ENCODE measurements around the gene AP1M2. TPM values are rescaled to one million over a fixed set of nuclear protein-coding genes. Genes with fewer than 3 reads are reported as not detected.

AP1M2 gene
- total RNA-seq, 1 experiment from 2014 or later = 2.5 TPM

GRCh38 chr19:10586396-10586795 lies 716 bp downstream of the AP1M2 start:
- no TSS peak for BruUV-seq (replicated peaks)
- POLR2A ChIA-PET (ENCODE audit: low non-redundant PET) = no interaction called here
- intact Hi-C loops (cut with micrococcal nuclease; ENCODE audit: unreplicated experiment) = loop anchor here (10.0 kb wide), 1 partner anchor 278 kb away; no protein-coding TSS in a partner anchor
- CTCF ChIA-PET = interaction anchor here (0.7 kb wide), 1 partner anchor 32 kb away, joined by 5 read pairs; no protein-coding TSS in a partner anchor
- H3K4me3 ChIP-seq (ENCODE audit: low read depth, low read length, poor library complexity, severe bottlenecking) = no peak overlapping the region
- no peaks in the 10 kb centered on the region for H3K4me1 ChIP-seq (ENCODE audit: insufficient read depth, low read length, poor library complexity, severe bottlenecking)
- no peaks in the 10 kb centered on the region for H3K36me3 ChIP-seq (ENCODE audit: insufficient read depth, low read length, poor library complexity, severe bottlenecking)
- peaks cover 8% of the 10 kb centered on the region for H3K27me3 ChIP-seq (replicated peaks; ENCODE audit: insufficient read depth, low read depth, low read length, poor library complexity)
- no peak for DNase-seq (ENCODE audit: low spot score)
- no peak for TF ChIP-seq EZH2 (IDR thresholded peaks at IDR 0.05; ENCODE audit: borderline replicate concordance, low read depth, low read length, poor library complexity, severe bottlenecking)
- TF ChIP-seq, protein P1, sequence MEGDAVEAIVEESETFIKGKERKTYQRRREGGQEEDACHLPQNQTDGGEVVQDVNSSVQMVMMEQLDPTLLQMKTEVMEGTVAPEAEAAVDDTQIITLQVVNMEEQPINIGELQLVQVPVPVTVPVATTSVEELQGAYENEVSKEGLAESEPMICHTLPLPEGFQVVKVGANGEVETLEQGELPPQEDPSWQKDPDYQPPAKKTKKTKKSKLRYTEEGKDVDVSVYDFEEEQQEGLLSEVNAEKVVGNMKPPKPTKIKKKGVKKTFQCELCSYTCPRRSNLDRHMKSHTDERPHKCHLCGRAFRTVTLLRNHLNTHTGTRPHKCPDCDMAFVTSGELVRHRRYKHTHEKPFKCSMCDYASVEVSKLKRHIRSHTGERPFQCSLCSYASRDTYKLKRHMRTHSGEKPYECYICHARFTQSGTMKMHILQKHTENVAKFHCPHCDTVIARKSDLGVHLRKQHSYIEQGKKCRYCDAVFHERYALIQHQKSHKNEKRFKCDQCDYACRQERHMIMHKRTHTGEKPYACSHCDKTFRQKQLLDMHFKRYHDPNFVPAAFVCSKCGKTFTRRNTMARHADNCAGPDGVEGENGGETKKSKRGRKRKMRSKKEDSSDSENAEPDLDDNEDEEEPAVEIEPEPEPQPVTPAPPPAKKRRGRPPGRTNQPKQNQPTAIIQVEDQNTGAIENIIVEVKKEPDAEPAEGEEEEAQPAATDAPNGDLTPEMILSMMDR (conservative IDR thresholded peaks at IDR 0.05; ENCODE audit: low read depth, low read length) = no peak
- no peak overlapping the region for H3K27ac ChIP-seq (ENCODE audit: low read depth, low read length, poor library complexity, severe bottlenecking)
- H3K9me3 ChIP-seq (ENCODE audit: low read depth, low read length, poor library complexity, severe bottlenecking) = no peaks in the 10 kb centered on the region

GRCh38 chr19:10583036-10583776 lies 3.9 kb downstream of the AP1M2 start:
- Histone ChIP-seq H3K27me3 (replicated peaks; ENCODE audit: insufficient read depth, low read depth, low read length, poor library complexity) (peaks cover 8% of the 10 kb centered on the region), H3K27ac (ENCODE audit: low read depth, low read length, poor library complexity, severe bottlenecking) (no peak overlapping the region), H3K4me1 (ENCODE audit: insufficient read depth, low read length, poor library complexity, severe bottlenecking) (no peaks in the 10 kb centered on the region), H3K4me3 (ENCODE audit: low read depth, low read length, poor library complexity, severe bottlenecking) (no peak overlapping the region), H3K9me3 (ENCODE audit: low read depth, low read length, poor library complexity, severe bottlenecking) (no peaks in the 10 kb centered on the region), H3K36me3 (ENCODE audit: insufficient read depth, low read length, poor library complexity, severe bottlenecking) (no peaks in the 10 kb centered on the region)
- BruUV-seq (replicated peaks) = no TSS peak
- intact Hi-C loops (cut with micrococcal nuclease; ENCODE audit: unreplicated experiment) = loop anchor here (10.0 kb wide), 1 partner anchor 282 kb away; no protein-coding TSS in a partner anchor
- TF ChIP-seq, protein P1 (conservative IDR thresholded peaks at IDR 0.05; ENCODE audit: low read depth, low read length) = no peak
- DNase-seq (ENCODE audit: low spot score) = no peak
- CTCF ChIA-PET = interaction anchor here (0.6 to 2.8 kb wide), 3 partner anchors 48 to 118 kb away, joined by 3 to 42 read pairs (median 7); partner anchors contain the start of gene QTRT1
- POLR2A ChIA-PET (ENCODE audit: low non-redundant PET) = no interaction called here

- no peak overlapping the region for H3K27ac ChIP-seq (ENCODE audit: low read depth, low read length, poor library complexity, severe bottlenecking)
- TF ChIP-seq, protein P1 (conservative IDR thresholded peaks at IDR 0.05; ENCODE audit: low read depth, low read length) = no peak
- TF ChIP-seq EZH2 (IDR thresholded peaks at IDR 0.05; ENCODE audit: borderline replicate concordance, low read depth, low read length, poor library complexity, severe bottlenecking) = no peak
- no peak overlapping the region for H3K4me3 ChIP-seq (ENCODE audit: low read depth, low read length, poor library complexity, severe bottlenecking)
- no peaks in the 10 kb centered on the region for H3K9me3 ChIP-seq (ENCODE audit: low read depth, low read length, poor library complexity, severe bottlenecking)
- intact Hi-C loops (cut with micrococcal nuclease; ENCODE audit: unreplicated experiment) = loop anchor here (10.0 kb wide), 1 partner anchor 283 kb away; no protein-coding TSS in a partner anchor
- no peaks in the 10 kb centered on the region for H3K36me3 ChIP-seq (ENCODE audit: insufficient read depth, low read length, poor library complexity, severe bottlenecking)
- H3K4me1 ChIP-seq (ENCODE audit: insufficient read depth, low read length, poor library complexity, severe bottlenecking) = no peaks in the 10 kb centered on the region
- no peak for DNase-seq (ENCODE audit: low spot score)
- no peaks in the 10 kb centered on the region for H3K27me3 ChIP-seq (replicated peaks; ENCODE audit: insufficient read depth, low read depth, low read length, poor library complexity)
- no TSS peak for BruUV-seq (replicated peaks)
- ChIA-PET CTCF (interaction anchor here (2.8 to 3.4 kb wide), 2 partner anchors 62 to 119 kb away, joined by 42 to 75 read pairs; partner anchors contain the start of gene QTRT1), POLR2A (ENCODE audit: low non-redundant PET) (interaction anchor here (0.6 kb wide), 1 partner anchor 15 kb away, joined by 3 read pairs; no protein-coding TSS in a partner anchor)
Measured at GRCh38 chr19:10582091-10582490, 5.0 kb downstream of the AP1M2 start.
